ENCODE measurements around the gene SMTNL1.
A peak's percentile ranks its signal among the peaks of the same experiment; 100 is the strongest.
"Not testable (repeated sequence)": the region's sequence is repeated elsewhere in the genome, so short reads cannot be mapped to it uniquely, and the experiment has no call there.

SMTNL1 gene

DNA sequence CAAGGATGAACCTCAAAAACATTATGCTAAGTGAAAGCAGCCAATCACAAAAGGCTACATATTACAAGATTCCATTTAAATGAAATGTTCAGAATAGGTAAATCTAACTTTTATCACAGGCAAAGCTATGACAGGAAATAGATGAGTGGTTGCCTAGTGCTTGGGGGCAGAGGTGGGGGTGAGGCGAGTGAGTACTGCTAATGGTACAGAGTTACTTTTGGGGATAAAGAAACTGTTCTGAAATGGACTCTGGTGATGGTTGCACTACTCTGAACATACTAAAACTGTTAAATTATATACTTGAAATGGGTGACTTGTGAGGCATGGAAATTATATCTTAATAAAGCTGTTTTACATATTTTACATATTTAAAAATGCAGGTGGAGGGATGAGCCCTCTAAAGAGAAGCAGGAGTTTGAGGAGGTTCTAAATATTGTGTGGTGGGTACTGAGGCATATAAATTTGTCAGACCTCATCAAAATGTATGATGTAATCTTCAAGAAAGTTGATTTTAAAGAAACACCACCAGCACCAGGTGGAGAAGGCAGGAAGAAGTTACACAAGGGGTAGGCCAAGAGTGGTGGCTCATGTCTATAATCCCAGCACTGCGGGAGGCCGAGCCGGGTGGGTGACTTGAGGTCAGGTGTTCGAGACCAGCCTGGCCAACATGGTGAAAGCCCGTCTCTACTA, 25.5 kb upstream of the SMTNL1 start:
- DNase-seq = no peak

DNA sequence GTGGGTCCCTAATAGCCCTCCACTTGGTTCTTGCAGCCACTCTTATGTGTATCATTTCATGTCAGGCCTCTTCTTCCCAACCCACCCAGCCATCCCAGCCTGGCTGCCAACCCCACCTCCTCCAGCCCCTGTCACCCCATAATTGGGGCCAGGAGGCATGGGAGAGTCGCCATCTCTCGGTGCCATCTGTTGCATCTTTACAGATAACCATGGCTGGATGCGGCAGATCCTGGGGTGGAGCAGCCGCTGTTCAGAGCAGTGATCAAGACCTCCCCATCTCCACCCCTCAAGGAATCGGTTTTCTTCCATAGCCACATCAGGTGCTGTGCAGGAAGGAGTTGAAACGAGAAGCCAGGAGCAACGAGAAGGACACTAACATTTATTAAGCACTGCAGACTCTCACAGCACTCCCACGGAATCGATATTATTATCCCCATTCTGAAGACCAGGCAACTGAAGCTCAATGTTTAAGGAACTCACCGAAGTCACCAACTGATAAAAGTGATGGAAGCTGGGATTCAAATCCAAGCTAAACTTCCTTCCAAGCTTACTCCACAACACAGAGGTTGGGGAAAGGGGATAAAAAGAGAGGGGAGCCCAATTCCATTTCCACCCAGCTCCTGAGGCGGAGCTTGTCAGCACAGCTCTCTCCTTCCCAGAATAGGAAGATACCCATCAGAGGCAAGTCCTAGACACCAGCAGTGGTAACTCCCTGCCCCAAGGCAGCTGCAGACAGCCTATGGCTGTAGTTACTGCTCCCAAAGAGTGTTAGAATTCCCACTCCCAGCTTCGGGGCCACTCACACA, 24.5 kb upstream of the SMTNL1 start:
- DNase-seq = no peak

DNA sequence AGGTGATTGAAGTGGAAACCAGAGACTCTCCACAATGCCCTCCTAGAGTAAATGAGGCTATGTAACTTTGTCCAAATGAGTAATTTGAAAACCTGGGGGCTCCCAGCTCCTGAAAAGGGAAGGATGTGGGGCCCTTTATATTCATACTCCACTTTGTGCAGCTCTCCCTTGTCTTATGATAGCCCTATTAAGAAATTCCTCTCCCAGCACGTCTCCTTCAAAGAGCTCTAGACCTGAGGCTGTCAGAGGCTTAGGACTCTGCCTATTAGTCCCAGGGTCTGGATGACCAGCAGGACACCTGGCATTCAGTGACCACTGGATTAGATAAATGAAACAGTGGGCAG, 24.0 kb upstream of the SMTNL1 start:
- DNase-seq = no peak

DNA sequence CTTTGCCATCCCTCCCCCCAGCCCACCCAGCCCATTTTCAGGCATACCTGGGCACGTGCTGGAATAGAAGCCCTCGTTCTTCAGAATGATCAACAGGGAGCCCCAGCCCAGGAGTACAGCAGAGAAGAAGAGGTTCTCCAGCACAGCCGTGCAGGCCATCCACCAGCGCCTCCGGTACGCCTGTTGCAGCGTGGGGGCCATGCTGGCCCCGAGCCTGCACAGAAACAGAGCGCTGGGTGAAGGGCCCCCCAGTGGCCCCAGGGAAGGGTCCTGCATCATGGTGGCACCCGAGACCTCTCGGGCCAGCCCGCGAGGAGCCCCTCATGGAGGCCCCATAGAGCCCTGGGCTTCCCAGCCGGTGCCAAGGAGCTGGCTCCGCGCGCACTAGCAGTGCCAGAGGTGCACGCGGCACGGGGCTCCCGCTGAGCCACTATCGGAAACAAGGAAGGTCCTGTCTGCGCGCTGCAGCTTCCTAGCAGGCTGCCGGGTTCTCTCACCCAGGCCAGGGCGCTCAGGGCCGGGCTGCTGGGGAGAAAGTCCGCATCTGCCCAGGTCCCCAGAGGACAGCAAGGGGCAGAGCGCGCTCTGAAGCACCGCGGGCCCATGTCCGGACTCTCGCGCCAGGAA, 23.4 kb upstream of the SMTNL1 start:
- peak; percentile 31 for DNase-seq

DNA sequence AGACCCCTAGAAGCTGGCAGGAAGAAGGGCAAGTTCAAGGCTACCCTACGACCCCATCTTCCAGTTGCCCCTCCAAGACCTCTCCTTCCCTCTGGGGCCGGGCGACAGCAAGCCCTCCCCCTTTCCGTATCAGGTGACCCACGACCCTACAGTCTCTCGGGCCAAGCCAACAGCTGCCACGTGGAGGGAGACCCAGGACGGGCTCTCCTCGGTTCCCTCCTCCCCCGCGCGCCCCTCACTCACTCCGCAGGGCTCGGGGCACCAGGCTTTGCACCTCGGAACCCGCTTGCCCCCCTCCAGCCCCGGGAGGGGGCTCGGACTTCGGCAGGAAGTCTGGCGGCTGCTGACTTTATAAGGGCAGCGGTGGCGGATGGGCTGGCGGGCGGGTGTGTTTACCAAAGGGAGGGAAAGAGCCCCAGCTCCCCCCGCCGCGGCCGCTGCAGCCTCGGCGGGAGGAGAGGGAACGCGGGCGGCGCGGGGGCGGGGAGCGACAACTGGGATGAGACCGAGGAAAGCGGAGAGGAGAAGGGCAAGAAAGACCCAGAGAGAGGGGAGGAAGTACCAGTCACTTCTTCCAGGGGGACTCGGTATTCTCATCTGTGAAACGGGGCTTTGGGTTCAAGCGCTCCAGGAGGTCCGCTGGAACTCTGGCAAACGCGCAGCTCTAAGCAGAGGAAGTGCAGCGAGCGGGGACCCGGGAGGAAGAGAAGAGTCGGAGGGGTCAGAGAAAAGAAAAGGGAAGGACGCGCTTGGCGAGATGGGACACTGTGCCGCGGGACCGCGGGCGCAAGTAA, 22.7 kb upstream of the SMTNL1 start:
- peak; percentile 41 for DNase-seq

DNA sequence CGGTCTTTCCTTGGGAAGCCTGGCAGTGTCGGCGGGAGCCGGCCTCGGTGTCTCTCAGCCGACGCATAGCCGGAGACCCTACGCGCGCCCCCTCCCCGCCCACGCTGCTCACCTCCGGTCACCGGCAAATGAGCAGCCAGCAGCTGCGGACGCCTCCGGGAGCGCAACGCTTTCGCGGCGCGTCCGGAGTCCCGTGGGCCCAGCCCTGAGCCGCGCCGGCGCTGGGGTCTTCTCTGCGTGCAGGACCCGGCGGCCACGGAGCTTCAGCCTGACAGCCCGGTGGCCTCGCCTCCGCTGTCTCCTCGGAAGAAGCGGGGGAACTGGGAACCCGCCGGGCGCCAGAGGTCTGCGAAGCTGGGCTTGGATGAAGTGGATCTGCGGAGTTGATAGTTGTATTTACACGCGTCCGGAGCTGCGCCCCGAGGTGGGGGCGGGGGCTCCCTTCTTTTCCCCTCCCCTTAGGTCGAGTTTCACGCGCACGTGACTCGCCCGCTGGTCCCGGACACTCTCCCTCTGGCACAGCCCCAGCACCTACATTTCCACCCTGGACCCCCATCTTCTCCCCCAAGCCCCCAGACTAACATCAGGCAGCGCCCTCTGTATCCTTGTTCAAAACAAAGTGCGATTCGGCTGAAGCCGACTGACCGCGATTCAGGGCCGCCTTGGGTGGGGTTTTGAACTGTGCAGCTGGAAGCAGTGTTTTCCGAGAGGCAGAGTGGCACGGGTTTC, 21.9 kb upstream of the SMTNL1 start, which contains the start of gene SLC43A1:
SLC43A1 (minus strand) TSS at position 371 of the 729 bp plus-strand sequence. CDS start 1,591 bp downstream, outside the sequence.
- DNase-seq = peak; percentile 27

DNA sequence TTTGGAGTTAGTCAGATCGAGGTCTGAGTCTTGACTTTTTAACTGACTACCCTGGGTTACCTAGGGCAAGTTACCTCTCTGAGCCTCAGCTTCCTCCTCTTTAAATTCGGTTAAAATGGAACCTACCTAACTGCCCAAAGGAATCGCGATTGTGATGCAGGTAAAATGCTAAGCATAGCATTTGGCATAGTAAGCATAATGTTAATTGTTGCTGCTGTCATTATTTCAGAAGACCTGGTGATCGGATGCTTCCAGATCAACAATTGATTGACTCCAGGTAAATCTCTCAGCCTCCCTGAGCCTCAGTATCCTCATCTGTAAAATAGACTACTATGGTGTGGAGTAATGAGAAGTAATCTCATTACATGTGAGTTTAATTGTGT, 21.3 kb upstream of the SMTNL1 start:
- DNase-seq = no peak

DNA sequence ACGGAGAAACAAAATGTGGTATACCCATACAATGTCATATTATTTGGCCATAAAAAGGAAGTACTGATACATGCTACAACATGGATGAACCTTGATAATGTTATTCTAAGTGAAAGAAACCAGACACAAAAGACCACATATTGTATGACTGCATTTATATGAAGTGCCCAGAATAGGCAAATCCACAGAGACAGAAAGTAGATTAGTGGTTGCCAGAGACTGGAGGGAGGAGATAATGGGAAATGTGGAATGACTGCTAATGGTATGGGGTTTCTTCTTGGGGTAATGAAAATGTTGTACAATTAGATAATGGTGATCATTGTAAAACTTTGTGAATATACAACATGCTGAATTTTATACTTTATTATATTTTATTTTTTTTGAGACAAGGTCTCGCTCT, 16.3 kb upstream of the SMTNL1 start:
- no peak for DNase-seq

DNA sequence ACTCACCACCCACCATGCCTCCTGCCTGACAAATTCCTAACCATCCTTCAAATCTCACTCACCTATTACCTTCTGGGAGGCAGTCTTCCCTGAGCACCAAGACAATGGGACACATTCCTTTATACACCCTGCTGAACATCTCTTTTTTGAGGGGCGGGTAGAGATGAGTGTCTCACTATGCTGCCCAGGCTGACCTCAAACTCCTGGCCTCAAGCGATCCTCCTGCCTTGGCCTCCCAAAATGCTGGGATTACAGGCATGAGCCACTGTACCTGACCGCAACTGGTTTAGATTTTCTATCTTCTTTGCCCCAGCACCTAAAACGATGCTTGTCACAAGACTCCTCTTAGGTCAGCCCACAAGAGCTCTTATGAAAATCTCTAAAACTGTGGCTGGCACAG, 14.0 kb upstream of the SMTNL1 start:
- DNase-seq = no peak

DNA sequence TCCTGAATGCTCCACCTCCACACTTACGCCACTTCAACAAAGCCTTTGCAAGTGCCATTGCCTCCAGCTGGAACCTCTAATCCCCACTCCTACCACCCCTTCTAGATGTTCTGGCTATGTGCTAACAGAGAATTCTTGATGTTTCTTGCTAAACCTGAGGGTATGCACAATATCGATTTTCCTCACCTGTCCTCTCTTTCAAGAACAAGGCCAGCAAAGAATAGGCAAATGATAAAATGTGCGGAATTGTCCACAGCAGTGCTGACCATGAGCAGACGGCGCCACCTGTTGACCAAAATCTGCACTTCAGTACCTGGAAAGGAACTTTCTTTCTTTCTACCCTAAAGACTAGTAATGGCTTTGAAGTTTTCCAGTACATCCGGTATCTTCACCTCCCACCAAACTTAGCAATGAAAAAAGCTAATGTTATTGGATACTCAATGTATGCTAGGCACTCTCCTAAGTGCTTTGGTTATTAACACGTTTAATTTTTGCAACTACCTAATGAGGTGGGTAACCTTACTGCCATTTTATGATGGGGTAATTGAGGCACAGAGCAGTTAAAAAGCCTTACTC, 10.3 kb upstream of the SMTNL1 start:
- peak; percentile 81 for DNase-seq

DNA sequence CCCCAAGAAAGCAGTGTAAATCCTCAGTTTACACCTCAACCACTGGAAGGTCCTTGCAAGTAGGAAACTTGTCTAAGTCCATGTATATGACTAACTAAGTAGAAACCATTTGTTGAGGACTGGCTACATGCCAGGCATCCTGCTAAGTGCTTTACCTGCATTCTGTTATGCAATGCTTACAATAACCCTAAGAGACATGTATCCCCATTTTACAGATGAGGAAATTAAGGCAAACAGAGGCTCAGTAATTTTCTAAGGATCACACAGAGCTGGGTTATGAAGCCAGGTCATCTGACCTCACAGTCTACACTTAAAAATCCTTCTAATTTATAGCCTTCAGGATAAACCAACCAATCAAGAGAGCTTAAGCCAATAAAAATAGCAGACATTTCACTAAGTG, 8.4 kb upstream of the SMTNL1 start:
- DNase-seq = no peak

DNA sequence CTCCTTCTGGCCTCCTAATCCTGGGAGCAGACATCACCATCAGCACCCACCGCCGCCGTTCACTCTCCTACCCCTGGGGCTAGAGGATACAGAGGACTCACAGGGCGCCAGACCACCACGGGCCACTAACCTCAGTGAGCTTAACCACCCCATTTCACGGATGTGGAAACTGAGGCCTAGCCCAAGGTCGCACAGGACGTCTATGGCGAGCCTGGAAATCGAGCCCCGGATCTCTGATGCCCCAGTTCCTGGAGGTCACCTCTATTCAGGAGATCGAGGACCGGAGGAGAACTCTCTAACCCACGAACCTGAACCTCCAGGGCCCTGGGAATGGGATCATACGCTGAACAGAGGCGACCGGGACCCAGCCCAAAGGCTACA, 7.2 kb upstream of the SMTNL1 start:
- DNase-seq = no peak

DNA sequence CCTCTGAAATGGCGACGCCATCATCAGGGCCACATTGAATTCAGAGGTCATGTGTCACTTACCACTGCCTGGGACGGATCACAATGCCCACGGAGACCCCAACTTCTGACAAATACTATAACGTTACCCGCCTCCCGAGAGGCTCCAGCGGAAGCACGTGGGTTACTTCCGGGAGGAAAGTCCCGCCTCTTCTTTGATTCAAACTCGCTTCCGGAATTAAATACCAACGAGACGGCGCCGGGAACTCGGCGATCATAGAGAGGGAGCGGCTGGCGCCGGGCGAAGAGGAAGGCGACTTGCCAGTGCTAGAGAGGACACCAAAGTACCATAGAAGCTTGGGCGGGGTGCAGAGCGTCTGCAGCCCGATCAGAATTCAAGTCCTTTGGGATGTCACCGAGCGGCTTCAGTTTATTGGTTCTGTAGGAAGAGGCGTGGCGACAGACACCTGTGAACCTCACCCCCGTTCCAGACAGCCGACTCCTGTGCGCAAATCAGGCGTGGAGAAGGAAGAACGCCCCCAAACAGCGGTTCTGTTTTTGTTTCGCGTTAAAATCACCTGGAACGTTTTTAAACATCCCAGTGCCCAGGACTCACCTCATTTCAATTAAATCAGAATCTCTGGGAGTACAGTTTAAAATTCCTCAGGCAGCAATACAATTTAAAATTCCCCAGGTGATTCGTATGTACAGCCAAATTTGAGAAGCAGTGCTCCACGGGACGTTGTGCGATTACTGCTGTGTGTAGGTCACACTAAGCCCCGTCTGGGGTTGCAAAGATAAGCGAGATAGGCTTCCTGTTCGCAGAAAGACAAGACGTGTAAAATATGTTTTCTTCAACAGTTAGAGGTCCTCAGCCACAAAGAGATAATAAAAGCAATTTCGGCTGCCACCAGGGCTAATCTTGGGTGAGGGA, 6.5 kb upstream of the SMTNL1 start, which contains the start of gene TIMM10:
TIMM10 (minus strand) TSS at position 159 of the 912 bp plus-strand sequence. CDS start 565 bp downstream, outside the sequence.
- DNase-seq = peak; percentile 98

DNA sequence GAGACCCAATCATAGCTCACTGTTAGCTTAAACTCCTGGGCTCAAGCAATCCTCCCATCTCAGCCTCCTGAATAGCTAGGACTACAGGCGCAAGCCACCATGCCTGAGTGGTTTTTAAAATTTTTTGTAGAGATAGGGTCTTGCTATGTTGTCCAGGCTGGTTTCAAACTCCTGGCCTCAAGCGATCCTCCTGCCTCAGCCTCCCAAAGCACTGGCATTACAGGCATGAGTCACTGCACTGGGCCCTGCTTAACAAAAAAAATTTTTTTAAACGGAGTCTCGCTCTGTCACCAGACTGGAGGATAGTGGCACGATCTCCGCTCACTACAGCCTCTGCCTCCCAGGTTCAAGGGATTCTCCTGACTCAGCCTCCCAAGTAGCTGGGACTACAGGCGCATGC, 2.9 kb upstream of the SMTNL1 start:
- not testable (repeated sequence) for DNase-seq

DNA sequence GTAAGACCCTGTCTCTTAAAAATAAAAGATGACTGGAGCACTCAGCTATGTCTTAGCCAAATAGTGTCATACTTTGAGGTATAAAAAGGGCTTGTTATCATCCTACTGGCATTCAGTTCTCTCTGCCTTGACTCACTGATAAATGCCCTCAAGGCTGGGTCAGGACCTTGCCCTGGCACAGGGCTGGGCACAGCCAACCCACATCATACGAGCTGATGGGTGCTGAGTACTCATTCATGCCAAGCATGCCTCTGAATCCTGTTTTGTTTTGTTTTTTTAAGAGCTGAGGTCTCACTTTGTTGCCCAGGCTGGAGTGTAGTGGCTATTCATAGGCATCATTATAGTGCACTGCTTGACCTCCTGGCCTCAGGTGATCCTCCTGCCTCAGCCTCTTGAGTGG, 1.9 kb downstream of the SMTNL1 start:
- DNase-seq = no peak

DNA sequence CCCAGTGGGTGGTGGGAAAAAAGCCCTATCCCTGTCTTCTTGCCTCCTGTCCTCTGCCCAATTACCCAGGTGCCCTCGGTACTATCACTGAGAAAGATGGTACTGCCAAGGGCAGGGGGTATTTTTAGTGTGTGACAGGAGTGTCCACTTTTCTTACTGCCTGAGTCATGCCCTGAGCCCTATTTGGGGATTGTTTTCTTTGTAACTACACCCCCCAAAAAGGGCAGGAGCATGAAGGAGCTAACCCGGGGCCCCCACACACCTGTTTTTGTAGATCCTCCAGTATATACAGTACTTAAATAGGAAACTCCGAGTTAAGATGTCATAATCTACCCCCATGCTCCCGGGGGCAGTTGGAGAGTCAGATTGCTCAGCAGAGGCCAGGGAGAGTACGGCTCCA, 3.8 kb downstream of the SMTNL1 start:
- DNase-seq = no peak

DNA sequence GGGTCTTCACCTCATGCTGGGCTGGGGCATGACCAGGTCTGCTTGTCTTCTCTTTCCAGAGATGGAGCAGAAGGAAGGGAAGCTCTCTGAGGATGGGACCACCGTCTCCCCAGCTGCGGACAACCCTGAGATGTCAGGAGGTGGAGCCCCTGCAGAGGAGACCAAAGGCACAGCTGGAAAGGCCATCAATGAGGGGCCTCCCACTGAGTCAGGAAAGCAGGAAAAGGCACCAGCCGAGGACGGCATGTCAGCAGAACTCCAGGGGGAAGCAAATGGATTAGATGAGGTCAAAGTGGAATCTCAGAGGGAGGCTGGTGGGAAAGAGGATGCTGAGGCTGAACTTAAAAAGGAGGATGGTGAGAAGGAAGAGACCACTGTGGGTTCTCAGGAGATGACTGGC, 5.2 kb downstream of the SMTNL1 start:
- DNase-seq = no peak

DNA sequence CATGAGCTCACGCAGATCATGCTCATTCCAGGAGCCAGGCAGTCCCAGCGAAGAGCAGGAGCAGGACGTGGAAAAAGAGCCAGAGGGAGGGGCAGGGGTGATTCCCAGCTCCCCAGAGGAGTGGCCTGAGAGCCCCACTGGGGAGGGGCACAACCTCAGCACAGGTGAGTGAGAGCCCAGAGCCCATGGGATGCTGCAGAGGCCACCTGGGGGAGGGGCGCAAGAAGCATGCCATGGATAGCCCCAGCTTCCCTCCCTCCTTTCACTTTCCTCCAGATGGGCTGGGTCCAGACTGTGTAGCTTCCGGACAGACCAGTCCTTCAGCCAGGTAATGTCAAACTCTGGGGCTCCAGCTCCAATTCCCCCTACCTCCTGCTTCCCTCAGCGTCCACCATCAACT, 6.2 kb downstream of the SMTNL1 start:
- no peak for DNase-seq

DNA sequence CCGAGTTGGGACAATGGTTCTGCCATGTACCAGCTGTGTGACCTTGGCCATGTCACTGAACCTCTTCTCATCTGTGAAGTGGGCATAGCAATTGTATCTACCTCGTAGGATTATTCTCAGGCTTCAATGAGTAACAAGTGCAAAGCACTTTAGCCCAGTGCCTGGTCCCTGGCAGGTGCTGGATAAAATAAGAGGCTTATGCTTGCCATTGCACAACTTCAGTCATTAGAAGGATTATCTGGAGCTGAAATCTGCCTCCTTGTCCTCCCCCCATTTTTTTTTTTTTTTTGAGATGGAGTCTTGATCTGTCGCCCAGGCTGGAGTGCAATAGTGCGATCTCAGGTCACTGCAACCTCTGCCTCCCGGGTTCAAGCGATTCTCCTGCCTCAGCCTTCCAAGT, 7.2 kb downstream of the SMTNL1 start:
- DNase-seq = no peak

DNA sequence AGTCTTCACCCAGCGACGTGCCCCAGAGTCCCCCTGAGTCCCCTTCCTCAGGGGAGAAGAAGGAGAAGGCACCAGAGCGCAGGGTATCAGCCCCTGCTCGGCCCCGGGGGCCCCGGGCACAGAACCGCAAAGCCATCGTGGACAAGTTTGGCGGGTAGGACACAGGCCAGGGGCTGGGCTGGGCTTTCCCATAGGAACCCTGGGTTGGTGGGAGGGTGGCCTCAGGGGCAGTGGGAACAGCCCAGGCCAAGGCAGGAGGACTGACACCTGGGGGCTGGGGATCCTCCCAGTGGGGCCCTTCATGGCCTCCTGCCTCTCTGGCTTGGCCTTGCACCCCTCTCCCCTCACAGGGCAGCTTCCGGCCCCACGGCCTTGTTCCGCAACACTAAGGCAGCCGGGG, 8.5 kb downstream of the SMTNL1 start:
- no peak for DNase-seq

DNA sequence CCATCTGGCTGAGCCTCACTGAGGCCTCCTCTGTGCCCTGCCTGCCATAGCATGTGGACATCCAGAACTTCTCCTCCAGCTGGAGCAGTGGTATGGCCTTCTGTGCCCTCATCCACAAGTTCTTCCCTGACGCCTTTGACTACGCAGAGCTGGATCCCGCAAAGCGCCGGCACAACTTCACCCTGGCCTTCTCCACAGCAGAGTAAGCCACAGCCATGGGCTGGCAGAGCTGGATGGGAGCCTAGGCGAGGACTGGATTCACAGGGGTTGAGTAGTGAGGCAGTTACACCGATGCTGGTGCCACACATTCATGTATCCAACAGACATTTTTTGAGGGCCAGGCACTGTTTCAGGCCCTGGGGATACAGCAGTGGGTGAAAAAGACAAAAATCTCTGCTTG, 9.1 kb downstream of the SMTNL1 start:
- no peak for DNase-seq

Measured in NCI-H510A treated with DMSO at 0.1 percent for 48 hours (cell line).